CD4-positive, alpha-beta T cell (primary cell): ENCODE measurements around the gene OR8B8. TPM values are rescaled to one million over a fixed set of nuclear protein-coding genes. Genes with fewer than 3 reads are reported as not detected.

ENCODE experiments used
- ATAC-seq: fragments of 200-7000 bp; cut with Tn5 transposase; one replicate; pipeline ENCODE4 v1.10.0; 2022; ENCODE audit warnings: mild to moderate bottlenecking; ENCODE audit not compliant: poor library complexity
- CTCF ChIA-PET: fragments of 350-600 bp; sonication (Branson Sonifier 250); formaldehyde crosslinking; loops from one replicate; lab custom pipeline; 2021; ENCODE audit warnings: antibody characterized with exemption, inconsistent platforms; lab: Charles Lee
- POLR2A ChIA-PET: fragments of 350-600 bp; sonication (Branson Sonifier 250); formaldehyde crosslinking; loops from one replicate; lab custom pipeline; 2021; ENCODE audit warnings: antibody characterized with exemption, inconsistent platforms; lab: Charles Lee
- DNase-seq, 14 experiments: peaks; one replicate each; pipeline ENCODE4 v3.0.0-alpha.2; 2013 to 2020; ENCODE audit warnings: mixed read lengths in 2 of 14
- H3K27ac ChIP-seq, 2 donors: one replicate each; pipeline versions ENCODE4 v1.5.1 to v1.7.0; 2013; ENCODE audit warnings: low read length in 2 of 2, low read depth in 1 of 2, mild to moderate bottlenecking in 1 of 2
- H3K27me3 ChIP-seq, 2 experiments: 1 replicate in 1 of 2; 2 replicates in 1 of 2; pipeline versions ENCODE4 v1.6.1 to v1.7.0; 2013; ENCODE audit warnings: low read length in 2 of 2, control low read depth in 1 of 2, mild to moderate bottlenecking in 1 of 2, moderate library complexity in 1 of 2; ENCODE audit not compliant: insufficient read depth in 2 of 2, control insufficient read depth in 1 of 2
- H3K36me3 ChIP-seq: one replicate; pipeline ENCODE4 v1.6.1; 2013; ENCODE audit warnings: low read length, control low read depth; ENCODE audit not compliant: insufficient read depth
- H3K4me1 ChIP-seq: one replicate; pipeline ENCODE4 v1.6.1; 2013; ENCODE audit warnings: low read length, control low read depth; ENCODE audit not compliant: insufficient read depth
- H3K4me3 ChIP-seq: one replicate; pipeline ENCODE4 v1.5.1; 2013; ENCODE audit warnings: mild to moderate bottlenecking, low read length, moderate library complexity
- H3K9me3 ChIP-seq, 2 experiments: 1 replicate in 1 of 2; 2 replicates in 1 of 2; pipeline versions ENCODE4 v1.6.1 to v1.7.0; 2013; ENCODE audit warnings: low read length in 2 of 2, mild to moderate bottlenecking in 2 of 2, control low read depth in 1 of 2, moderate library complexity in 1 of 2; ENCODE audit not compliant: control insufficient read depth in 1 of 2, insufficient read depth in 1 of 2
- H3K27ac Mint-ChIP-seq: one replicate; pipeline ENCODE4 v1.8.0; 2020; ENCODE audit warnings: mixed read lengths
- H3K27me3 Mint-ChIP-seq: one replicate; pipeline ENCODE4 v1.8.0; 2021; ENCODE audit warnings: mixed read lengths
- H3K36me3 Mint-ChIP-seq: one replicate; pipeline ENCODE4 v1.8.0; 2021; ENCODE audit warnings: low read depth, mixed read lengths
- H3K4me1 Mint-ChIP-seq: one replicate; pipeline ENCODE4 v1.8.0; 2021; ENCODE audit warnings: low read depth, mixed read lengths
- H3K4me3 Mint-ChIP-seq: one replicate; pipeline ENCODE4 v1.8.0; 2020; ENCODE audit warnings: mild to moderate bottlenecking, mixed read lengths
- H3K9me3 Mint-ChIP-seq: one replicate; pipeline ENCODE4 v1.8.0; 2020; ENCODE audit warnings: mixed read lengths
- intact Hi-C, 2 experiments: fragments of 100-400 bp; cut with DNase I in 1 of 2; cut with micrococcal nuclease in 1 of 2; formaldehyde crosslinking; loops; one replicate each; pipeline versions ENCODE4 v1.15.1 to v1.9.0; 2023 to 2025; cut with DNase I, micrococcal nuclease
- total RNA-seq, 174 experiments: library from RNA in 2 of 174; stranded (reverse) in 2 of 174; gene quantifications; one replicate each; pipeline ENCODE4 v1.2.3 and lab custom pipeline; 2021 to 2026
- TF ChIP-seq, protein P1 (sequence below): fragments of 200-600 bp; IDR thresholded peaks from one replicate; pipeline ENCODE4 v1.8.0; 2022; ENCODE audit warnings: antibody characterized with exemption, mild to moderate bottlenecking

OR8B8 gene
- total RNA-seq, 2 experiments from 2014 or later, result not detected

DNA sequence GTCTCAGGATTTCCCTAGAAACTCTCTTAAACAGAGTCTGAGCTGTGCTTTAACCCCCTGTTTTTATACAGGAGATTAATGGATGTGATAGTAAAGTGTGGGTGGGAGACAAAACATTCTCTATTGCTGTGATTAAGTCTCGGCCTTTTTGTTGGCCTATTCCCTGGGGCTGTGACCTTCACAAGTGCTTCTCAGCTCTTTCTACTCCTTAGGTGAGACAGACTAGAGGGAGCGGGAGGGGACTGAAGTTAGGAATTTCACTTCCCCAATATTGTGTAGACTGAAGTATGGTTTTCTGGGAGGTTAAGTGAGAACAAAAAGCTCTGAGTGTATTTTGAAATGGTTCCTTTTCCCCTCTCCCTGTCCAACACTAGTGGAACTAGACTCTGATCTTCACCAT is 29.8 kb upstream of the OR8B8 start:
- H3K36me3 Mint-ChIP-seq, result no peaks in the 10 kb centered on the region
- H3K9me3 ChIP-seq, result no peaks in the 10 kb centered on the region
- peaks cover 15% of the 10 kb centered on the region for H3K27me3 Mint-ChIP-seq
- intact Hi-C loops, result no loop called here
- H3K27ac Mint-ChIP-seq, result no peak overlapping the region
- POLR2A ChIA-PET, result no interaction called here
- H3K4me3 Mint-ChIP-seq, result no peak overlapping the region
- H3K27ac ChIP-seq, result no peak overlapping the region
- TF ChIP-seq, protein P1, sequence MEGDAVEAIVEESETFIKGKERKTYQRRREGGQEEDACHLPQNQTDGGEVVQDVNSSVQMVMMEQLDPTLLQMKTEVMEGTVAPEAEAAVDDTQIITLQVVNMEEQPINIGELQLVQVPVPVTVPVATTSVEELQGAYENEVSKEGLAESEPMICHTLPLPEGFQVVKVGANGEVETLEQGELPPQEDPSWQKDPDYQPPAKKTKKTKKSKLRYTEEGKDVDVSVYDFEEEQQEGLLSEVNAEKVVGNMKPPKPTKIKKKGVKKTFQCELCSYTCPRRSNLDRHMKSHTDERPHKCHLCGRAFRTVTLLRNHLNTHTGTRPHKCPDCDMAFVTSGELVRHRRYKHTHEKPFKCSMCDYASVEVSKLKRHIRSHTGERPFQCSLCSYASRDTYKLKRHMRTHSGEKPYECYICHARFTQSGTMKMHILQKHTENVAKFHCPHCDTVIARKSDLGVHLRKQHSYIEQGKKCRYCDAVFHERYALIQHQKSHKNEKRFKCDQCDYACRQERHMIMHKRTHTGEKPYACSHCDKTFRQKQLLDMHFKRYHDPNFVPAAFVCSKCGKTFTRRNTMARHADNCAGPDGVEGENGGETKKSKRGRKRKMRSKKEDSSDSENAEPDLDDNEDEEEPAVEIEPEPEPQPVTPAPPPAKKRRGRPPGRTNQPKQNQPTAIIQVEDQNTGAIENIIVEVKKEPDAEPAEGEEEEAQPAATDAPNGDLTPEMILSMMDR, result no peak
- H3K36me3 ChIP-seq, result no peaks in the 10 kb centered on the region
- H3K27me3 ChIP-seq, result peaks cover 0 to 5% of the 10 kb centered on the region in 2 experiments
- no peaks in the 10 kb centered on the region for H3K9me3 Mint-ChIP-seq
- CTCF ChIA-PET, result no interaction called here
- ATAC-seq, result no peak
- no peak overlapping the region for H3K4me3 ChIP-seq
- H3K4me1 Mint-ChIP-seq, result no peaks in the 10 kb centered on the region
- no peaks in the 10 kb centered on the region for H3K4me1 ChIP-seq
- no peak for DNase-seq

DNA sequence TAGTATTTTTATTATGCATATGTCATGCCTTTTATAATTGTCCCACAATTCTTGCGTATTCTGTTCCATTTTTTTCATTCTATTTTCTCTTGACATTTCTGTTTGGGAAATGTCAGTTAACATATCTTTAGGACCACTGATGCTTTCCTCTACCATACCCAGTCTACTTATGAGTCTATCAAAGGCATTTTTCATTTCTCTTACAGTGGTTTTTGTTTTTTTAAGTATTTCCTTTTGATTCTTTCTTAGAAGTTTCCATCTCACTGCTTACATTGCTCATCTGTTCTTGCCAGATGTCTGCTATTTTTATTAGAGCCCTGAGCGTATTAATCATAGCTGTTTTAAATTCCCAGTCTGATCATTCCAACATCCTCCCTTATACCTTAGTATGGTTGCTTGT is 29.3 kb upstream of the OR8B8 start:
- Histone ChIP-seq H3K36me3 (no peaks in the 10 kb centered on the region), H3K27ac (no peak overlapping the region), H3K4me1 (no peaks in the 10 kb centered on the region), H3K27me3 (peaks cover 0 to 5% of the 10 kb centered on the region in 2 experiments), H3K4me3 (no peak overlapping the region), H3K9me3 (no peaks in the 10 kb centered on the region)
- H3K4me1 Mint-ChIP-seq, result no peaks in the 10 kb centered on the region
- DNase-seq (no peak), ATAC-seq (no peak)
- TF ChIP-seq, protein P1, result no peak
- intact Hi-C loops, result no loop called here
- H3K27ac Mint-ChIP-seq, result no peak overlapping the region
- no peak overlapping the region for H3K4me3 Mint-ChIP-seq
- POLR2A ChIA-PET, result no interaction called here
- H3K36me3 Mint-ChIP-seq, result no peaks in the 10 kb centered on the region
- CTCF ChIA-PET, result no interaction called here
- H3K9me3 Mint-ChIP-seq, result no peaks in the 10 kb centered on the region
- H3K27me3 Mint-ChIP-seq, result peaks cover 15% of the 10 kb centered on the region

DNA sequence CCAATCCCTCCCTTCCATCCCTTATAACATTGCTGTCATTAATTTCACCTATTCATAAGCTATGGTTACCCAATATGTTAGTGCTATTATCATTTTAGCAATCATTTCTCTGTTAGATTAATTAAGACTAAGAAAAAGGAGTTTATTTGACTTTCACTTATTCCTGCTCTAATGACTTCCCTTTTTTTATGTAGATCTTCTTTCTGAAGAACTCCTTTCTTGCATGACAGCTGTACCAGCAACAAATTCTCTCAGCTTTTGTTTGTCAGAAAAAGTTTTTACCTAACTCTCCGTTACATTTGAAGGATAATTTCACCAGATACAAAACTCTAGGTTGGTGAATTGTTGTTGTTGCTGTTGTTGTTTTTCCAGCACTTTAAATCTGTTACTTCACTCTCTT is 28.6 kb upstream of the OR8B8 start:
- no peaks in the 10 kb centered on the region for H3K9me3 ChIP-seq
- H3K4me3 ChIP-seq, result no peak overlapping the region
- Mint-ChIP-seq H3K36me3 (no peaks in the 10 kb centered on the region), H3K27me3 (peaks cover 12% of the 10 kb centered on the region), H3K27ac (no peak overlapping the region), H3K4me1 (no peaks in the 10 kb centered on the region), H3K9me3 (no peaks in the 10 kb centered on the region), H3K4me3 (no peak overlapping the region)
- H3K36me3 ChIP-seq, result no peaks in the 10 kb centered on the region
- H3K27ac ChIP-seq, result no peak overlapping the region
- TF ChIP-seq, protein P1, result no peak
- DNase-seq (no peak), ATAC-seq (no peak)
- CTCF ChIA-PET, result no interaction called here
- POLR2A ChIA-PET, result no interaction called here
- no peaks in the 10 kb centered on the region for H3K27me3 ChIP-seq
- intact Hi-C loops, result no loop called here
- H3K4me1 ChIP-seq, result no peaks in the 10 kb centered on the region
